ENCODE data around the gene FAM47E. TPM values are rescaled to one million over a fixed set of nuclear protein-coding genes. Genes with fewer than 3 reads are reported as not detected.

The FAM47E gene
- total RNA-seq, 1 experiment from 2014 or later: 1.0 TPM

DNA sequence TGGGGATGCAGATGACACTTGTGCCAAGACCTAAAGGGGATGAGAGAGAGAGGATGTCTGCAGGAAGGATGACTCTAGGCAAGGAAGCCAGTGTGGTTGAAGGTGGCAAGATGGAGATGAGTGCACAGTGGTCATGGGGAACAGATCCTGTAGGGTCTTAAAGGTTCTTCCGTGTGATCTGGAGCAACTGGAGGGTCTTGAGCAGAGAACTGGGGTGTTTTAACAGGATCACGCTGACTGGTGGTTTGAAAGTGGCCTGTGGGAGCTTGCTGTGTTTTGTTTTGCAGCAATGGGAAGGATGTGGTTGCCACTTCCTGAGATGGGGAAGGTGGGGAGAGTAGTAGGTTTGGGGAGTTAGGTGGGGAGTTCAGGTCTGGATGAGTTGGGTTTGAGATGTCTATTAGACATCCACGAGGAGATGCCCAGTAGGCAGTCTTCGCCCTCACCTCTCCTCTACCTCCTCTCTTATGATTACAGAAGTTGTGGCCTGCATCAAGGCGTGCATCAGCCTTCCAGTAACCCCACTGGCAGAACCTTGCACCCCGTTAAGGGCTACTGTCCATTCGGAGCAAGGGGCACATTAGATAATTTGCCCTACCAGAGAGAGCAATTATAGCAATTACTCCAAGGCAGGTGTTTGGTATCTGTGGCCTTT, 53.6 kb downstream of the FAM47E start:
- POLR2A ChIA-PET: interaction anchor here (0.5 to 4.8 kb wide), 23 partner anchors 21 to 852 kb away, joined by 3 to 76 read pairs (median 5); partner anchors contain the start of genes CCNG2, NUP54, SCARB2 and SHROOM3
- peak overlapping the region; percentile 94 for H3K4me3 Mint-ChIP-seq (ENCODE audit: unreplicated experiment)
- intact Hi-C loops (cut with micrococcal nuclease): loop anchor here (5.0 to 10.0 kb wide), 3 partner anchors 93 to 200 kb away; partner anchors contain the start of gene SCARB2
- peaks cover 44% of the 10 kb centered on the region for H3K4me1 Mint-ChIP-seq (ENCODE audit: insufficient read depth, unreplicated experiment)
- no peaks in the 10 kb centered on the region for H3K9me3 Mint-ChIP-seq (ENCODE audit: unreplicated experiment)
- no peak overlapping the region for H3K27ac Mint-ChIP-seq (ENCODE audit: low read depth, unreplicated experiment)
- H3K27me3 Mint-ChIP-seq (ENCODE audit: insufficient read depth, unreplicated experiment): no peaks in the 10 kb centered on the region
- DNase-seq (ENCODE audit: unreplicated experiment): no peak
- no TSS peak for BruUV-seq (replicated peaks)
- peaks cover 18% of the 10 kb centered on the region for H3K36me3 Mint-ChIP-seq (ENCODE audit: insufficient read depth, unreplicated experiment)
- TF ChIP-seq, protein P1, sequence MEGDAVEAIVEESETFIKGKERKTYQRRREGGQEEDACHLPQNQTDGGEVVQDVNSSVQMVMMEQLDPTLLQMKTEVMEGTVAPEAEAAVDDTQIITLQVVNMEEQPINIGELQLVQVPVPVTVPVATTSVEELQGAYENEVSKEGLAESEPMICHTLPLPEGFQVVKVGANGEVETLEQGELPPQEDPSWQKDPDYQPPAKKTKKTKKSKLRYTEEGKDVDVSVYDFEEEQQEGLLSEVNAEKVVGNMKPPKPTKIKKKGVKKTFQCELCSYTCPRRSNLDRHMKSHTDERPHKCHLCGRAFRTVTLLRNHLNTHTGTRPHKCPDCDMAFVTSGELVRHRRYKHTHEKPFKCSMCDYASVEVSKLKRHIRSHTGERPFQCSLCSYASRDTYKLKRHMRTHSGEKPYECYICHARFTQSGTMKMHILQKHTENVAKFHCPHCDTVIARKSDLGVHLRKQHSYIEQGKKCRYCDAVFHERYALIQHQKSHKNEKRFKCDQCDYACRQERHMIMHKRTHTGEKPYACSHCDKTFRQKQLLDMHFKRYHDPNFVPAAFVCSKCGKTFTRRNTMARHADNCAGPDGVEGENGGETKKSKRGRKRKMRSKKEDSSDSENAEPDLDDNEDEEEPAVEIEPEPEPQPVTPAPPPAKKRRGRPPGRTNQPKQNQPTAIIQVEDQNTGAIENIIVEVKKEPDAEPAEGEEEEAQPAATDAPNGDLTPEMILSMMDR (IDR thresholded peaks at IDR 0.05; ENCODE audit: unreplicated experiment): no peak
- CTCF ChIA-PET: interaction anchor here (0.5 to 5.3 kb wide), 9 partner anchors 26 to 309 kb away, joined by 3 to 50 read pairs (median 5); no protein-coding TSS in a partner anchor

DNA sequence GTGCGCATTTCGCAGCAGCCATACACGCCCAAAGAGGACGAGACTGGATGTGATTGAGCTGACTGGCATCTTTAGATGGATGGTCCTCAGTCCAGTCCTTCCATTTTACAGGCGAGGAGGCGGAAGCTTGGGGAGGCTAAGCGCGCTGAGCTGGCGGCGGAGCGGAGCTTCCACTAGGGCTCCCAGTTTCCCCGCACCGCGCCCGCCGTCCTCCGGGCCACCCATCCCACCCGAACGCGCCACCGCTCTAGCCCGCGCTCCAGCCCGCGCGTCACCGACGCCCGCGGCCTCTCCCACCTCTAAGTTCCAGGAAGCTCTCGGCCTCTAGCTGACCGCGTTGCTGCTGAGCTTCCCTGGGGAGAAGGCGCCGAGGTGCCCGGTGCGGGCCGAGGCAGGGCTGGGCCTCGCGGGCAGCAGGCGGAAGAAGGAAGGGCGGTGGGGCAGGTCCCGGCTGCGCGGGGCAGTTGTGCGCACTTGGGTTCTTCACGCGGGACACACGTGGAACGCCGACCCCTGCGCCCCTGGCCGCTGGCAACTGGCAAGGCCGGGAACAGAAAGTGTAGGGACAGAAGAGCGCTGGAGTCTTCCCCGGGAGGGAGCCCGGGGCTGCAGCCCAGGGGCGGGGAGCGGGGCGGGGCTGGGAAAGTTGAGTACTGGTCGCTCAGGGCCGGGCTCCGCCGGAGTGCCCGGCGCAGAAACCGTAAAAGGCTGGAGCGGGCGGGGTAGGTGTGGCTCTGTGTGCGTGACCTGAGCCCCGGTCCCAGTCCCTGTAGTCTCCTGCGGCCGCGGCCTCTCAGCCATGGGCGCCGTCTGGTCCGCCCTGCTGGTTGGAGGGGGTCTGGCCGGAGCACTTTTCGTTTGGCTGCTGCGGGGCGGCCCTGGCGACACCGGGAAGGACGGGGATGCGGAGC, 54.7 kb downstream of the FAM47E start, which contains the start of gene STBD1:
STBD1 (plus strand) TSS at position 763 of the 911 bp plus-strand sequence; CDS start at position 800, 37 bp downstream.
- H3K9me3 Mint-ChIP-seq (ENCODE audit: unreplicated experiment): no peaks in the 10 kb centered on the region
- ChIA-PET POLR2A (interaction anchor here (0.6 to 4.8 kb wide), 54 partner anchors 9 to 1998 kb away, joined by 3 to 76 read pairs (median 4); partner anchors contain the start of genes EPGN, FAM47E, NUP54 and SCARB2), CTCF (interaction anchor here (0.6 to 5.3 kb wide), 26 partner anchors 17 to 310 kb away, joined by 3 to 50 read pairs (median 4); partner anchors contain the start of gene CCDC158)
- BruUV-seq (replicated peaks): no TSS peak
- no peaks in the 10 kb centered on the region for H3K27me3 Mint-ChIP-seq (ENCODE audit: insufficient read depth, unreplicated experiment)
- intact Hi-C loops (cut with micrococcal nuclease): loop anchor here (1.0 to 10.0 kb wide), 5 partner anchors 55 to 199 kb away; partner anchors contain the start of genes FAM47E and SCARB2
- peaks cover 39% of the 10 kb centered on the region for H3K4me1 Mint-ChIP-seq (ENCODE audit: insufficient read depth, unreplicated experiment)
- H3K4me3 Mint-ChIP-seq (ENCODE audit: unreplicated experiment): peak within 1 kb of the TSS; percentile 94
- H3K27ac Mint-ChIP-seq (ENCODE audit: low read depth, unreplicated experiment): peak within 1 kb of the TSS; percentile 66
- DNase-seq (ENCODE audit: unreplicated experiment): peak; percentile 73
- TF ChIP-seq, protein P1 (IDR thresholded peaks at IDR 0.05; ENCODE audit: unreplicated experiment): no peak
- peaks cover 20% of the 10 kb centered on the region for H3K36me3 Mint-ChIP-seq (ENCODE audit: insufficient read depth, unreplicated experiment)

DNA sequence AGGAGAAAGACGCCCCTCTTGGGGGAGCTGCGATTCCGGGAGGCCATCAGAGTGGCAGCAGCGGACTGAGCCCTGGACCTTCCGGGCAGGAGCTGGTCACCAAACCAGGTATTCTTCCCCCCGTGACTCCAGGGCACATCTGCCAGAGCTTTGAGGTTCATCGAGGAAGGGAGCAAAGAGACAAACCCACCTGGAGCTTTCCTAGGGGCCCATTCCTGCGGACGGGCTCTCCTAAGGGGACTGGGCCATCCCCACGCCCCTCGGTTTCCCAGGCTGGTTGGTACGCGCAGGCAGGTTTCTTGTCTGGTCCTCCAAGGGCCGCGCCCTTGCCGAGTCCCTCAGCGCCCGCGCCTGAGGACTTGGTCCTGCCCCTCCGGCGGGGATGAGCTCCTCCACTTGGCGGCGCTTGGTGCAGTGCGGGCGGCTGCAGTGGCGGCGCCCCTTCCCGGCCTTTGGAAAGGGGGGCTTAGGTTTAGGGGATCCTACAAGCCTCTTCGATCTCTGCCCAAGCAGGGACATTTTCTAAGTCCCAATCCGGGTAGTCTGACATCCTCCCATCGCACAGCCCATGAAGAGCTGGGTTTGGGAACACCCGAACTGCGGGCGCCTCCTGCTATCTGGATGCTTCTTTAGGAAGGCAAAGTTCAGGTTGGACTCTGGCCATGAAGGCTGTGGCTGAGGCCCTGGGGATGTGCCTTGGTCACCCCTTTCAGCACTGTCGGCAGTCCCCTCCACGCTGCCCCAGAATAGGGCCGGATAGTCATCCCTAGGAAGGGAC, 55.5 kb downstream of the FAM47E start:
- H3K27me3 Mint-ChIP-seq (ENCODE audit: insufficient read depth, unreplicated experiment): no peaks in the 10 kb centered on the region
- peak overlapping the region; percentile 66 for H3K27ac Mint-ChIP-seq (ENCODE audit: low read depth, unreplicated experiment)
- CTCF ChIA-PET: interaction anchor here (0.6 to 5.3 kb wide), 29 partner anchors 11 to 1051 kb away, joined by 3 to 50 read pairs (median 4); no protein-coding TSS in a partner anchor
- peaks cover 33% of the 10 kb centered on the region for H3K4me1 Mint-ChIP-seq (ENCODE audit: insufficient read depth, unreplicated experiment)
- H3K4me3 Mint-ChIP-seq (ENCODE audit: unreplicated experiment): peak overlapping the region; percentile 94
- POLR2A ChIA-PET: interaction anchor here (0.6 to 4.8 kb wide), 38 partner anchors 10 to 1999 kb away, joined by 3 to 76 read pairs (median 4); partner anchors contain the start of genes EPGN, FAM47E, NUP54 and SCARB2
- DNase-seq (ENCODE audit: unreplicated experiment): peak; percentile 70
- TSS peak; percentile 13 for BruUV-seq (replicated peaks)
- TF ChIP-seq, protein P1 (IDR thresholded peaks at IDR 0.05; ENCODE audit: unreplicated experiment): peak; percentile 19
- intact Hi-C loops (cut with micrococcal nuclease): loop anchor here (1.0 to 10.0 kb wide), 6 partner anchors 56 to 198 kb away; partner anchors contain the start of genes FAM47E and SCARB2
- H3K36me3 Mint-ChIP-seq (ENCODE audit: insufficient read depth, unreplicated experiment): peaks cover 20% of the 10 kb centered on the region
- H3K9me3 Mint-ChIP-seq (ENCODE audit: unreplicated experiment): no peaks in the 10 kb centered on the region

All from MCF 10A (cell line).